Trophoblast cell (in vitro differentiated cells and primary cell): ENCODE measurements around the gene RASL12.

Experiments used
- DNase-seq, 2 donors: peaks; one replicate each; pipeline ENCODE4 v3.0.0-alpha.2; 2016
- H2AFZ ChIP-seq: 2 replicates; pipeline ENCODE4 v1.6.1; 2013; ENCODE audit warnings: low read length, moderate library complexity, mild to moderate bottlenecking; ENCODE audit not compliant: insufficient read depth, poor library complexity
- H2AK5ac ChIP-seq: 2 replicates; pipeline ENCODE4 v1.6.1; 2013; ENCODE audit warnings: mild to moderate bottlenecking, low read length
- H2BK120ac ChIP-seq: 2 replicates; pipeline ENCODE4 v1.6.1; 2013; ENCODE audit warnings: low read length, mild to moderate bottlenecking, moderate library complexity; ENCODE audit not compliant: insufficient read depth, poor library complexity
- H2BK12ac ChIP-seq: 2 replicates; pipeline ENCODE4 v1.6.1; 2013; ENCODE audit warnings: mild to moderate bottlenecking, low read length, moderate library complexity
- H2BK5ac ChIP-seq: 2 replicates; pipeline ENCODE4 v1.6.1; 2013; ENCODE audit warnings: low read length, low read depth, moderate library complexity, mild to moderate bottlenecking; ENCODE audit not compliant: poor library complexity
- H3K14ac ChIP-seq: 2 replicates; pipeline ENCODE4 v1.6.1; 2013; ENCODE audit warnings: mild to moderate bottlenecking, low read length
- H3K18ac ChIP-seq: 2 replicates; pipeline ENCODE4 v1.6.1; 2013; ENCODE audit warnings: mild to moderate bottlenecking, low read length
- H3K23ac ChIP-seq: 2 replicates; pipeline ENCODE4 v1.6.1; 2013; ENCODE audit warnings: low read length
- H3K27ac ChIP-seq: 2 replicates; pipeline ENCODE4 v1.5.1; 2013; ENCODE audit warnings: low read depth, mild to moderate bottlenecking, inconsistent platforms, low read length, moderate library complexity
- H3K27me3 ChIP-seq: 2 replicates; pipeline ENCODE4 v1.6.1; 2013; ENCODE audit warnings: inconsistent platforms, mild to moderate bottlenecking, low read length, moderate library complexity; ENCODE audit not compliant: insufficient read depth
- H3K36me3 ChIP-seq, 2 experiments: 1 replicate in 1 of 2; 2 replicates in 1 of 2; pipeline ENCODE4 v1.6.1; 2013; ENCODE audit warnings: low read length in 2 of 2, mild to moderate bottlenecking in 2 of 2, moderate library complexity in 1 of 2; ENCODE audit not compliant: insufficient read depth in 2 of 2, control insufficient read depth in 1 of 2
- H3K4ac ChIP-seq: 2 replicates; pipeline ENCODE4 v1.6.1; 2013; ENCODE audit warnings: low read depth, mild to moderate bottlenecking, low read length, moderate library complexity
- H3K4me1 ChIP-seq, 2 experiments: 1 replicate in 1 of 2; 2 replicates in 1 of 2; pipeline ENCODE4 v1.6.1; 2013; ENCODE audit warnings: low read length in 2 of 2, mild to moderate bottlenecking in 2 of 2, moderate library complexity in 1 of 2; ENCODE audit not compliant: insufficient read depth in 2 of 2, control insufficient read depth in 1 of 2
- H3K4me2 ChIP-seq: 2 replicates; pipeline ENCODE4 v1.6.1; 2013; ENCODE audit warnings: inconsistent platforms, mild to moderate bottlenecking, low read length, moderate library complexity
- H3K4me3 ChIP-seq: 2 replicates; pipeline ENCODE4 v1.5.1; 2013; ENCODE audit warnings: mild to moderate bottlenecking, low read depth, low read length, inconsistent platforms
- H3K79me1 ChIP-seq: one replicate; pipeline ENCODE4 v1.6.1; 2013; ENCODE audit warnings: low read length
- H3K79me2 ChIP-seq: 2 replicates; pipeline ENCODE4 v1.6.1; 2013; ENCODE audit warnings: low read length, mild to moderate bottlenecking; ENCODE audit not compliant: control insufficient read depth, insufficient read depth, poor library complexity
- H3K9ac ChIP-seq: 2 replicates; pipeline ENCODE4 v1.6.1; 2013; ENCODE audit warnings: mild to moderate bottlenecking, low read length
- H3K9me3 ChIP-seq: 2 replicates; pipeline ENCODE4 v1.6.1; 2013; ENCODE audit warnings: low read depth, mild to moderate bottlenecking, control low read depth, inconsistent platforms, low read length; ENCODE audit not compliant: insufficient read depth
- H4K12ac ChIP-seq: 2 replicates; pipeline ENCODE4 v1.6.1; 2013; ENCODE audit warnings: low read depth, mild to moderate bottlenecking, low read length, moderate library complexity
- H4K8ac ChIP-seq: 2 replicates; pipeline ENCODE4 v1.6.1; 2013; ENCODE audit warnings: low read depth, mild to moderate bottlenecking, low read length, moderate library complexity
- H4K91ac ChIP-seq: one replicate; pipeline ENCODE4 v1.6.1; 2013; ENCODE audit warnings: low read depth, mild to moderate bottlenecking, low read length, moderate library complexity
- WGBS: extraction: QIAGEN DNeasy Blood & Tissue Kit; methylation state at CpG from one replicate; pipeline ENCODE4 v1.1.7; 2013; ENCODE audit warnings: missing lambda C conversion rate; ENCODE audit not compliant: insufficient read length, insufficient coverage; ENCODE audit errors: extremely low coverage; 5-methylcytosine and 5-hydroxymethylcytosine counted together

Gene RASL12

GRCh38 chr15:65067317-65067644, 510 bp downstream of the RASL12 start:
- no peak overlapping the region for H3K9ac ChIP-seq
- no peak overlapping the region for H3K27ac ChIP-seq
- peak overlapping the region; percentile 33 for H3K14ac ChIP-seq
- H3K27me3 ChIP-seq = peaks cover 9% of the 10 kb centered on the region
- H2AK5ac ChIP-seq = no peak overlapping the region
- H2BK12ac ChIP-seq = no peak overlapping the region
- DNase-seq = no peak
- peak overlapping the region; percentile 69 for H4K91ac ChIP-seq
- no peak overlapping the region for H3K23ac ChIP-seq
- H3K79me1 ChIP-seq = peaks cover 3% of the 10 kb centered on the region
- no peaks in the 10 kb centered on the region for H3K36me3 ChIP-seq
- no peaks in the 10 kb centered on the region for H3K9me3 ChIP-seq
- H3K4me1 ChIP-seq = peaks cover 24 to 38% of the 10 kb centered on the region in 2 experiments
- H3K4ac ChIP-seq = no peak overlapping the region
- no peaks in the 10 kb centered on the region for H3K79me2 ChIP-seq
- no peak overlapping the region for H2BK5ac ChIP-seq
- no peak overlapping the region for H4K12ac ChIP-seq
- peak overlapping the region; percentile 68 for H3K4me3 ChIP-seq
- no peak overlapping the region for H4K8ac ChIP-seq
- no CpG with 5 or more reads among the region's 8 CpGs for whole genome bisulfite sequencing
- no peak overlapping the region for H3K18ac ChIP-seq
- H3K4me2 ChIP-seq = peak overlapping the region; percentile 72
- H2AFZ ChIP-seq = no peak overlapping the region
- no peak overlapping the region for H2BK120ac ChIP-seq

- Histone ChIP-seq H3K4me3 (no peak overlapping the region), H2BK5ac (peak overlapping the region; percentile 23), H3K27me3 (peaks cover 9% of the 10 kb centered on the region), H3K79me2 (no peaks in the 10 kb centered on the region), H3K4me2 (peak overlapping the region; percentile 72), H4K12ac (no peak overlapping the region), H2BK120ac (peak overlapping the region; percentile 21), H2BK12ac (no peak overlapping the region), H3K9me3 (no peaks in the 10 kb centered on the region), H3K4ac (no peak overlapping the region), H4K8ac (no peak overlapping the region), H3K23ac (no peak overlapping the region), H4K91ac (no peak overlapping the region), H2AFZ (no peak overlapping the region), H3K18ac (no peak overlapping the region), H3K14ac (peak overlapping the region; percentile 33), H3K27ac (no peak overlapping the region), H3K36me3 (no peaks in the 10 kb centered on the region), H3K4me1 (peaks cover 24 to 37% of the 10 kb centered on the region in 2 experiments), H3K79me1 (peaks cover 3% of the 10 kb centered on the region), H3K9ac (no peak overlapping the region), H2AK5ac (no peak overlapping the region)
- no CpG with 5 or more reads among the region's 9 CpGs for WGBS
- no peak for DNase-seq
Measured at GRCh38 chr15:65066635-65067316, 1.0 kb downstream of the RASL12 start.

GRCh38 chr15:65066001-65066634, 1.7 kb downstream of the RASL12 start:
- Histone ChIP-seq H2BK12ac (no peak overlapping the region), H4K12ac (no peak overlapping the region), H3K9ac (no peak overlapping the region), H3K79me1 (peaks cover 3% of the 10 kb centered on the region), H3K4ac (no peak overlapping the region), H3K36me3 (no peaks in the 10 kb centered on the region), H3K23ac (no peak overlapping the region), H2BK5ac (no peak overlapping the region), H3K9me3 (no peaks in the 10 kb centered on the region), H3K27me3 (peaks cover 9% of the 10 kb centered on the region), H3K27ac (no peak overlapping the region), H2BK120ac (no peak overlapping the region), H3K4me1 (peaks cover 20 to 32% of the 10 kb centered on the region in 2 experiments), H2AK5ac (no peak overlapping the region), H4K8ac (no peak overlapping the region), H3K18ac (no peak overlapping the region), H3K79me2 (no peaks in the 10 kb centered on the region), H3K4me2 (no peak overlapping the region), H3K14ac (no peak overlapping the region), H4K91ac (no peak overlapping the region), H2AFZ (no peak overlapping the region), H3K4me3 (no peak overlapping the region)
- WGBS = no CpG with 5 or more reads among the region's 3 CpGs
- DNase-seq = peak; percentile 21 to 57

GRCh38 chr15:65062726-65063125, 5.1 kb downstream of the RASL12 start:
- no peak overlapping the region for H3K23ac ChIP-seq
- H3K9me3 ChIP-seq = peaks cover 2% of the 10 kb centered on the region
- no peak for DNase-seq
- H3K4me3 ChIP-seq = no peak overlapping the region
- H3K4ac ChIP-seq = no peak overlapping the region
- no CpG with 5 or more reads among the region's 5 CpGs for WGBS
- no peak overlapping the region for H2AFZ ChIP-seq
- no peak overlapping the region for H3K4me2 ChIP-seq
- H3K14ac ChIP-seq = no peak overlapping the region
- peaks cover 3% of the 10 kb centered on the region for H3K79me1 ChIP-seq
- no peak overlapping the region for H2BK12ac ChIP-seq
- H2BK5ac ChIP-seq = no peak overlapping the region
- no peak overlapping the region for H3K18ac ChIP-seq
- H4K12ac ChIP-seq = no peak overlapping the region
- no peaks in the 10 kb centered on the region for H3K79me2 ChIP-seq
- peaks cover 21 to 32% of the 10 kb centered on the region in 2 experiments for H3K4me1 ChIP-seq
- no peak overlapping the region for H2BK120ac ChIP-seq
- peaks cover 3% of the 10 kb centered on the region for H3K27me3 ChIP-seq
- no peak overlapping the region for H4K91ac ChIP-seq
- H3K27ac ChIP-seq = no peak overlapping the region
- H3K36me3 ChIP-seq = no peaks in the 10 kb centered on the region
- H2AK5ac ChIP-seq = no peak overlapping the region
- no peak overlapping the region for H3K9ac ChIP-seq
- no peak overlapping the region for H4K8ac ChIP-seq
